BJ (cell line): ENCODE results near the gene TMEM87B. TPM values are rescaled to one million over a fixed set of nuclear protein-coding genes. Genes with fewer than 3 reads are reported as not detected.

Experiments used
- CTCF ChIA-PET: fragments of 350-600 bp; formaldehyde crosslinking; extraction: SDS; loops from one replicate; lab custom pipeline; 2021; ENCODE audit warnings: antibody characterized with exemption, inconsistent platforms; lab: Yijun Ruan, JAX
- POLR2A ChIA-PET: fragments of 300-600 bp; sonication (Branson Sonifier 250); formaldehyde crosslinking; extraction: SDS; loops from one replicate; lab custom pipeline; 2021; ENCODE audit warnings: antibody characterized with exemption; lab: Charles Lee
- DNase-seq: peaks from one replicate; pipeline ENCODE4 v3.0.0-alpha.2; 2011; ENCODE audit warnings: low read depth
- H3K27me3 ChIP-seq: 2 replicates; pipeline ENCODE4 v1.6.0; 2011; ENCODE audit warnings: low read length; ENCODE audit not compliant: control insufficient read depth, insufficient read depth
- H3K36me3 ChIP-seq: 2 replicates; pipeline ENCODE4 v1.5.1; 2011; ENCODE audit warnings: low read length; ENCODE audit not compliant: control insufficient read depth, insufficient read depth
- H3K4me3 ChIP-seq: 2 replicates; pipeline ENCODE4 v1.5.1; 2011; ENCODE audit warnings: low read depth, mild to moderate bottlenecking, control low read depth, low read length
- polyA plus RNA-seq: library from polyadenylated mRNA; depleted of rRNA; stranded (reverse); fragments of >200 nt; gene quantifications from 2 replicates; pipeline ENCODE4 v1.2.3, GENCODE V29; 2011
- TF ChIP-seq, protein P1 (sequence below): IDR thresholded peaks from 2 replicates; pipeline ENCODE4 v1.5.1; 2011; ENCODE audit warnings: low read depth, mild to moderate bottlenecking, control low read depth, inconsistent platforms, low read length, moderate library complexity; ENCODE audit not compliant: insufficient read depth

The TMEM87B gene
- polyA plus RNA-seq, 1 experiment = 11.4 TPM

DNA sequence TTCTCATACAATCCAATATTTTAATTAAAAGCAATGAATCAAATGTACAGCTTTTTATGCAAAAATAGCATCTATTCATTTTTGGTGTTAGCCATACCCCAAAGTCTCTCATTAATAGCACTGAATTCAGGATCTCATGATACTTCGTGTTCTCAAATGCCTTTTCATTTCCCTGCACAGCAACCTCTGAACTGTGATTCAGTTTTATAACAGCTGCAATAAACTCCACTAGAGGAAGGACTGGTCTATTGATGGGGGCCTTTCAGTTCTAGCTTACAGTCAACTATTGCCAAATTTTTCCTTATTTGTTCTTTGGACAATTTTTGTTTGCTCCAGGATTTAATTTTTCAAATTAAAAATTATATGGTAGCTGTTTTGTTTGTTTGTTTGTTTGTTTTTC is 4.8 kb upstream of the TMEM87B start:
- CTCF ChIA-PET = interaction anchor here (0.6 to 5.6 kb wide), 9 partner anchors 13 to 533 kb away, joined by 3 to 49 read pairs (median 4); no protein-coding TSS in a partner anchor
- TF ChIP-seq, protein P1, sequence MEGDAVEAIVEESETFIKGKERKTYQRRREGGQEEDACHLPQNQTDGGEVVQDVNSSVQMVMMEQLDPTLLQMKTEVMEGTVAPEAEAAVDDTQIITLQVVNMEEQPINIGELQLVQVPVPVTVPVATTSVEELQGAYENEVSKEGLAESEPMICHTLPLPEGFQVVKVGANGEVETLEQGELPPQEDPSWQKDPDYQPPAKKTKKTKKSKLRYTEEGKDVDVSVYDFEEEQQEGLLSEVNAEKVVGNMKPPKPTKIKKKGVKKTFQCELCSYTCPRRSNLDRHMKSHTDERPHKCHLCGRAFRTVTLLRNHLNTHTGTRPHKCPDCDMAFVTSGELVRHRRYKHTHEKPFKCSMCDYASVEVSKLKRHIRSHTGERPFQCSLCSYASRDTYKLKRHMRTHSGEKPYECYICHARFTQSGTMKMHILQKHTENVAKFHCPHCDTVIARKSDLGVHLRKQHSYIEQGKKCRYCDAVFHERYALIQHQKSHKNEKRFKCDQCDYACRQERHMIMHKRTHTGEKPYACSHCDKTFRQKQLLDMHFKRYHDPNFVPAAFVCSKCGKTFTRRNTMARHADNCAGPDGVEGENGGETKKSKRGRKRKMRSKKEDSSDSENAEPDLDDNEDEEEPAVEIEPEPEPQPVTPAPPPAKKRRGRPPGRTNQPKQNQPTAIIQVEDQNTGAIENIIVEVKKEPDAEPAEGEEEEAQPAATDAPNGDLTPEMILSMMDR = no peak

DNA sequence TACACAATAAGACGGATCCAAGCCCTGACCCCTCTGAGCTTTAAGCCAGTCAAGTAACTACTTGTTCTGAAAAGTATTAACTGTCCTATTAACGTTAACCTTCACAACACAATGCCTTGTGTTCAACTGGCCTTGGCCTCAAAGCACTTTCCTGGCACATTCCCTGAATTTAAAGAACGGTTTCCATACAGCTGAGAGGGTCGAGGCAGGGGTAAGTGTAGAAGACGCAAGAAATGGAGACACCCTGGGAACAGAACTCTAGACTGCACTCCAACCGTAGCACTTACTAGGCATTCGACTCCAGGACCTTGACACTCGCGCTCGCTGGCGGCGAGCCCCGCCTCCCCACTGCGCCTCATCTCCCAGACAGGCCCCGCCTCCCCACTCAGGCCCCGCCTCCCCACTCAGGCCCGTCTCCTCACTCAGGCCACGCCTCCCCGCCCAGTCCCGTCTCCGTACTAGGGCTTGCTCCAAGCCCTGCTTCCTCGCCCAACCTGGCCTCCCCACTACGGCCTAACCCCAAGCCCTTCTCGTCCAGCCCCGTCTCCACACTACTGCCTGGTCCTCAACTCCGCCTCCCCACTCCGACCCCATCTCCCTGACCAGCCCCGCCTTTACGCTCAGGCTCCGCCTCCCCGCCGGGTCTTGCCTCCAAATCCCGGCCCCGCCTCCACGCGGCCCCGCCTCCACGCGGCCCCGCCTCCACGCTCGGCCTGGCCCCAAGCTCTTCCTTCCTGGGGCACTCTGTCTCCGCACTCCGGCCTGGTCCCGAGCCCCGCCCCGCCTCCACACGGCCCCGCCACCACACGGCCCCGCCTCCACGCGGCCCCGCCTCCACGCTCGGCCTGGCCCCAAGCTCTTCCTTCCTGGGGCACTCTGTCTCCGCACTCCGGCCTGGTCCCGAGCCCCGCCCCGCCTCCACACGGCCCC is 887 bp upstream of the TMEM87B start:
- POLR2A ChIA-PET = interaction anchor here (0.6 to 0.7 kb wide), 2 partner anchors 99 to 135 kb away, joined by 3 to 4 read pairs; no protein-coding TSS in a partner anchor
- H3K27me3 ChIP-seq = no peaks in the 10 kb centered on the region
- H3K4me3 ChIP-seq = peak overlapping the region; percentile 76
- CTCF ChIA-PET = interaction anchor here (1.1 to 1.8 kb wide), 2 partner anchors 166 to 167 kb away, joined by 4 to 6 read pairs; no protein-coding TSS in a partner anchor
- peaks cover 2% of the 10 kb centered on the region; the same call in 1 of the 2 replicates for H3K36me3 ChIP-seq
- TF ChIP-seq, protein P1 = no peak
- peak; percentile 78 for DNase-seq

More for the DNA sequence above, 4.8 kb upstream of the TMEM87B start:
- no peak overlapping the region for H3K4me3 ChIP-seq
- DNase-seq = no peak
- POLR2A ChIA-PET = no interaction called here
- H3K36me3 ChIP-seq = no peaks in the 10 kb centered on the region
- H3K27me3 ChIP-seq = peaks cover 3% of the 10 kb centered on the region; the same call in 1 of the 2 replicates

GRCh38 chr2:112055730-112056625 is 909 bp downstream of the TMEM87B start:
- CTCF ChIA-PET = no interaction called here
- TF ChIP-seq, protein P1 = no peak

GRCh38 chr2:112056626-112056987 is 1.5 kb downstream of the TMEM87B start:
- ChIA-PET POLR2A (no interaction called here), CTCF (no interaction called here)
- no peaks in the 10 kb centered on the region for H3K27me3 ChIP-seq
- H3K4me3 ChIP-seq = peak overlapping the region; percentile 67
- no peak for DNase-seq
- TF ChIP-seq, protein P1 = no peak
- H3K36me3 ChIP-seq = peaks cover 4% of the 10 kb centered on the region

More at GRCh38 chr2:112055730-112056625, 909 bp downstream of the TMEM87B start:
- peak; percentile 92 for DNase-seq
- POLR2A ChIA-PET = no interaction called here
- no peaks in the 10 kb centered on the region for H3K27me3 ChIP-seq
- H3K36me3 ChIP-seq = peaks cover 2% of the 10 kb centered on the region; the same call in 1 of the 2 replicates
- H3K4me3 ChIP-seq = peak overlapping the region; percentile 67

DNA sequence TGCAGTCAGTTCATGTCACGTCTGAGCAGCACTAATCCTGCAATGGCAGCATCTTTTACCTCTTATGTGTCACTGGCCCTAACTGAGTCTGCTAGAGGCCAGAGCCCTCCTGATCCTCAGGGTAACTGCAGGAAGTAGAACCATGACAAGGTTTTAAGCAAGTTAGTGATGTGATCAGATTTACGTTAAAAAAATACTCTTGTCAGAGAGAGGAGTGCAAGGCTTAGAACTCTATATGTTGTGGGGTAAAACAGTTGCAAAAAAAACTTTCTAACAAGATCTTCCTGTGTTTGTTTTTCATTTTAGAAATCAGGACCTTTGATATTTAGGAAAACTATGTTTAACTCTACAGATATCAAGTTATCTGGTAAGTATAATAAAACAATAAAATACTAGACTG is 4.6 kb downstream of the TMEM87B start:
- H3K36me3 ChIP-seq = peaks cover 14% of the 10 kb centered on the region

More for the DNA sequence above, 4.6 kb downstream of the TMEM87B start:
- TF ChIP-seq, protein P1 = no peak
- CTCF ChIA-PET = no interaction called here
- Histone ChIP-seq H3K4me3 (no peak overlapping the region), H3K27me3 (no peaks in the 10 kb centered on the region)
- POLR2A ChIA-PET = no interaction called here
- DNase-seq = no peak
